Glutamatergic neuron (in vitro differentiated cells): Measurements from ENCODE around the gene CROCC. TPM values are rescaled to one million over a fixed set of nuclear protein-coding genes. Genes with fewer than 3 reads are reported as not detected.
"Not testable (repeated sequence)": the region's sequence is repeated elsewhere in the genome, so short reads cannot be mapped to it uniquely, and the experiment has no call there.

Experiments used
- DNase-seq: peaks from one replicate; pipeline ENCODE4 v3.0.0; 2022
- H3K27ac Mint-ChIP-seq: one replicate; pipeline ENCODE4 v1.8.0; 2020; ENCODE audit warnings: mild to moderate bottlenecking, mixed read lengths, inconsistent platforms; ENCODE audit not compliant: unreplicated experiment
- H3K27me3 Mint-ChIP-seq: one replicate; pipeline ENCODE4 v1.8.0; 2020; ENCODE audit warnings: mild to moderate bottlenecking, moderate library complexity, mixed read lengths, inconsistent platforms; ENCODE audit not compliant: unreplicated experiment
- H3K36me3 Mint-ChIP-seq: one replicate; pipeline ENCODE4 v1.8.0; 2020; ENCODE audit warnings: mild to moderate bottlenecking, mixed read lengths, inconsistent platforms; ENCODE audit not compliant: unreplicated experiment
- H3K4me1 Mint-ChIP-seq: one replicate; pipeline ENCODE4 v1.8.0; 2020; ENCODE audit warnings: mild to moderate bottlenecking, low read depth, mixed read lengths, inconsistent platforms; ENCODE audit not compliant: unreplicated experiment
- H3K4me3 Mint-ChIP-seq: one replicate; pipeline ENCODE4 v1.8.0; 2020; ENCODE audit warnings: mild to moderate bottlenecking, mixed read lengths, inconsistent platforms; ENCODE audit not compliant: unreplicated experiment
- H3K9me3 Mint-ChIP-seq: one replicate; pipeline ENCODE4 v1.8.0; 2020; ENCODE audit warnings: mild to moderate bottlenecking, moderate library complexity, mixed read lengths, inconsistent platforms; ENCODE audit not compliant: unreplicated experiment
- CTCF ChIP-seq: fragments of 200-600 bp; sonication (generic); IDR thresholded peaks from one replicate; pipeline ENCODE4 v1.5.0; 2021; ENCODE audit not compliant: partially characterized antibody, unreplicated experiment
- total RNA-seq: library from RNA; stranded (reverse); fragmentation: NEBNext Ultra II Directional; extraction: Animal tissue kit (Norgen Biotek cat#: 25700); gene quantifications from one replicate; pipeline ENCODE4 v1.2.1, GENCODE V29; 2021; ENCODE audit not compliant: unreplicated experiment

CROCC gene
- total RNA-seq, 1 donor from 2014 or later: 50.9 TPM

- no peak for DNase-seq
- peaks cover 1% of the 10 kb centered on the region for H3K27me3 Mint-ChIP-seq
Observed at GRCh38 chr1:16882986-16883385, 38.7 kb upstream of the CROCC start.

GRCh38 chr1:16884487-16884886 lies 37.2 kb upstream of the CROCC start:
- H3K9me3 Mint-ChIP-seq, H3K36me3 Mint-ChIP-seq, H3K4me1 Mint-ChIP-seq, DNase-seq, H3K27me3 Mint-ChIP-seq, H3K27ac Mint-ChIP-seq, H3K4me3 Mint-ChIP-seq: not testable (repeated sequence)

More at GRCh38 chr1:16882986-16883385, 38.7 kb upstream of the CROCC start:
- no peak overlapping the region for H3K4me3 Mint-ChIP-seq
- H3K36me3 Mint-ChIP-seq: no peaks in the 10 kb centered on the region
- H3K27ac Mint-ChIP-seq: no peak overlapping the region
- TF ChIP-seq CTCF: no peak
- no peaks in the 10 kb centered on the region for H3K9me3 Mint-ChIP-seq
- H3K4me1 Mint-ChIP-seq: no peaks in the 10 kb centered on the region

GRCh38 chr1:16886860-16887605 lies 34.7 kb upstream of the CROCC start:
- Mint-ChIP-seq H3K36me3 (no peaks in the 10 kb centered on the region), H3K9me3 (peaks cover 9% of the 10 kb centered on the region), H3K4me3 (no peak overlapping the region), H3K27me3 (peaks cover 10% of the 10 kb centered on the region), H3K27ac (no peak overlapping the region), H3K4me1 (peaks cover 8% of the 10 kb centered on the region)
- no peak for DNase-seq
- no peak for TF ChIP-seq CTCF

- Mint-ChIP-seq H3K4me3 (peak overlapping the region; percentile 84), H3K4me1 (peaks cover 9% of the 10 kb centered on the region), H3K27ac (peak overlapping the region; percentile 96), H3K36me3 (no peaks in the 10 kb centered on the region), H3K9me3 (peaks cover 9% of the 10 kb centered on the region), H3K27me3 (peaks cover 8% of the 10 kb centered on the region)
- TF ChIP-seq CTCF: no peak
- DNase-seq: peak; percentile 94
Observed at GRCh38 chr1:16888860-16889816, 32.6 kb upstream of the CROCC start.

GRCh38 chr1:16890539-16891021 lies 31.2 kb upstream of the CROCC start:
- Mint-ChIP-seq H3K4me3 (peak overlapping the region; percentile 84), H3K4me1 (peaks cover 15% of the 10 kb centered on the region), H3K9me3 (peaks cover 15% of the 10 kb centered on the region)
- not testable (repeated sequence) for DNase-seq, H3K27ac Mint-ChIP-seq, H3K36me3 Mint-ChIP-seq, H3K27me3 Mint-ChIP-seq

- not testable (repeated sequence) for H3K27ac Mint-ChIP-seq, DNase-seq, H3K36me3 Mint-ChIP-seq
- Mint-ChIP-seq H3K9me3 (peaks cover 19% of the 10 kb centered on the region), H3K4me3 (peak overlapping the region; percentile 45), H3K4me1 (peaks cover 15% of the 10 kb centered on the region), H3K27me3 (peaks cover 12% of the 10 kb centered on the region)
Observed at GRCh38 chr1:16891057-16891456, 30.7 kb upstream of the CROCC start.

- H3K9me3 Mint-ChIP-seq: peaks cover 26% of the 10 kb centered on the region
- H3K27ac Mint-ChIP-seq, DNase-seq, H3K4me3 Mint-ChIP-seq, H3K36me3 Mint-ChIP-seq: not testable (repeated sequence)
- peaks cover 21% of the 10 kb centered on the region for H3K4me1 Mint-ChIP-seq
- peaks cover 16% of the 10 kb centered on the region for H3K27me3 Mint-ChIP-seq
Observed at GRCh38 chr1:16892978-16893525, 28.7 kb upstream of the CROCC start.

GRCh38 chr1:16893796-16894195 lies 27.9 kb upstream of the CROCC start:
- H3K27me3 Mint-ChIP-seq: peaks cover 16% of the 10 kb centered on the region
- H3K9me3 Mint-ChIP-seq: peaks cover 25% of the 10 kb centered on the region
- peaks cover 18% of the 10 kb centered on the region for H3K4me1 Mint-ChIP-seq
- not testable (repeated sequence) for H3K36me3 Mint-ChIP-seq, DNase-seq, H3K4me3 Mint-ChIP-seq
- H3K27ac Mint-ChIP-seq: peak overlapping the region; percentile 60

- not testable (repeated sequence) for H3K36me3 Mint-ChIP-seq, DNase-seq
- Mint-ChIP-seq H3K4me1 (peaks cover 18% of the 10 kb centered on the region), H3K27ac (peak overlapping the region; percentile 100), H3K9me3 (peaks cover 24% of the 10 kb centered on the region), H3K27me3 (peaks cover 14% of the 10 kb centered on the region), H3K4me3 (peak overlapping the region; percentile 35)
Observed at GRCh38 chr1:16894338-16894737, 27.4 kb upstream of the CROCC start.
